Mesangial cell (primary cell): ENCODE results near the gene IMMT. TPM values are rescaled to one million over a fixed set of nuclear protein-coding genes. Genes with fewer than 3 reads are reported as not detected.

Source experiments
- total RNA-seq: library from RNA; depleted of rRNA; stranded (reverse); fragments of >200 nt; gene quantifications from 2 replicates; pipeline ENCODE4 v1.2.3, GENCODE V29; 2015

IMMT gene
- 46.0 and 62.1 TPM in 2 replicates for total RNA-seq

DNA sequence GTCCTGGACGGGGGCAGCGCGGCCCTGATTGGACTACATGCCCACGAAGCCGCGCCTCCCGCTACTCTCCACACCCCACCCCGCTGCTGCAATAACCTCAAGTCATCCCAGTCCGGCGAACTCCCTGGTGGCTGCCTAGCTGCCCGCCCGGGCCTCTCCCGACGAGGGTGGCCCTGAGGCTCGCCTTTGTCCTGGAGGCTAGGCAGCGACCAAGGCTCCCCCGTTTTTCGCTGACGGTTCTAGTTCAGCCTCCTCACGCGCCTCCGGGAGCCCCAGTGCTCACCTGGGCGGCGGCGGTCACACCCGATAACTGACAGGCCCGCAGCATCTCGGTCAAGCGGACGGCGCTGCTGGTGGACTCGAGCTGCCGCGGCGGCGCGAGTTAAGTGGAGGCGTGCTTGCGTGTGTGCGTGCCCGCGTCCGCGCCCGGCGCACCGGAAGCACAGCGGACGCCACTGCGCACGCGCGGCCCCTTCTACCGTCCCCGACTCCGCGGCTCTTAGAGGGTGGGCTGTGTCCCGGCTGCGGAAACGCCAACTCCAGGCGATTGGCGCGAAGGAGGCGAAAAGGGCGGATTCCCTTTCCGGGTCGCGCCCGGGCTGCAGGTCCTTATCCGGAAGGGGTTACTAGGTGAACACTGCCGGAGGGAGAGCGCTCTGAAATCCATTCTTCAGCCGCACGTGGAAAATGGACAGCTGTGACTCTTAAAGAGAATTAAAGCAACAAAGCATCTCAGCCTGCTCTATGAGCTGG lies at the start of gene IMMT:
Gene IMMT (minus strand): TSS at position 408 of the 753 bp plus-strand sequence. CDS start 80 bp downstream, at position 328.

GRCh38 chr2:86105969-86106945 lies 89.0 kb downstream of the IMMT start, which contains the start of gene PTCD3:
Gene PTCD3 (plus strand): TSS chr2:86106235. CDS start chr2:86106248, 13 bp downstream.

GRCh38 chr2:86105252-86105968 lies 89.9 kb downstream of the IMMT start, which contains the start of gene POLR1A:
Gene POLR1A (minus strand): TSS chr2:86105886. CDS start chr2:86105776, 110 bp downstream.

Other genes with a start within 250 kb of the IMMT start
- 16.9 and 17.6 TPM in 2 replicates for gene POLR1A, start 89.6 kb downstream of the IMMT start, total RNA-seq
- gene PTCD3, start 89.2 kb downstream of the IMMT start, total RNA-seq = 38.5 and 42.9 TPM in 2 replicates
- gene MRPL35, start 4.0 kb upstream of the IMMT start, total RNA-seq = 16.7 and 42.2 TPM in 2 replicates
- gene REEP1, start 142.2 kb upstream of the IMMT start, total RNA-seq = 0.51 and 2.6 TPM in 2 replicates
- 8.1 and 13.6 TPM in 2 replicates for gene KDM3A, start 245.9 kb upstream of the IMMT start, total RNA-seq